Activated CD8-positive, alpha-beta memory T cell treated with anti-CD3 and anti-CD28 coated beads for 4 hours (primary cell): ENCODE data around the gene RBM4.

Experiments
- DNase-seq, 2 donors: peaks; one replicate each; pipeline ENCODE4 v3.0.0-alpha.2; 2020; ENCODE audit warnings: low read depth in 2 of 2

RBM4 gene

GRCh38 chr11:66688561-66689534 lies 50.3 kb downstream of the RBM4 start:
- no peak for DNase-seq

GRCh38 chr11:66689661-66690590 lies 51.4 kb downstream of the RBM4 start:
- DNase-seq: no peak

GRCh38 chr11:66691311-66691980 lies 52.9 kb downstream of the RBM4 start:
- DNase-seq: no peak

- no peak for DNase-seq
These were observed 53.9 kb downstream of the RBM4 start for GRCh38 chr11:66692446-66692845.

- DNase-seq: no peak
These were observed 54.4 kb downstream of the RBM4 start for GRCh38 chr11:66692871-66693331.

- no peak for DNase-seq
These were observed 55.0 kb downstream of the RBM4 start for GRCh38 chr11:66693356-66694055.

GRCh38 chr11:66694056-66694410 lies 55.5 kb downstream of the RBM4 start:
- no peak for DNase-seq

- peak; percentile 64 to 66 for DNase-seq
These were observed 56.3 kb downstream of the RBM4 start for GRCh38 chr11:66694732-66695207.
